BE2C (cell line): ENCODE measurements around the gene ALKBH2.

ENCODE experiments used
- DNase-seq: peaks from one replicate; pipeline ENCODE4 v3.0.0-alpha.2; 2020
- H3K27me3 ChIP-seq: fragments of 250-450 bp; sonication (Bioruptor Pico); 2 replicates; pipeline ENCODE4 v1.5.1; 2020; ENCODE audit warnings: mild to moderate bottlenecking
- H3K36me3 ChIP-seq: fragments of 250-450 bp; sonication (Bioruptor Pico); 2 replicates; pipeline ENCODE4 v1.5.1; 2020; ENCODE audit warnings: mild to moderate bottlenecking
- H3K4me1 ChIP-seq: fragments of 250-450 bp; sonication (Bioruptor Pico); 2 replicates; pipeline ENCODE4 v1.5.1; 2020
- H3K4me3 ChIP-seq: 2 replicates; pipeline ENCODE4 v1.5.1; 2011; ENCODE audit warnings: low read depth, low read length
- H3K9me3 ChIP-seq: fragments of 250-450 bp; sonication (Bioruptor Pico); 2 replicates; pipeline ENCODE4 v1.5.1; 2020
- CTCF ChIP-seq: IDR thresholded peaks from 2 replicates; pipeline ENCODE4 v1.5.1; 2012; ENCODE audit warnings: mild to moderate bottlenecking, low read depth, low read length

Gene ALKBH2

DNA sequence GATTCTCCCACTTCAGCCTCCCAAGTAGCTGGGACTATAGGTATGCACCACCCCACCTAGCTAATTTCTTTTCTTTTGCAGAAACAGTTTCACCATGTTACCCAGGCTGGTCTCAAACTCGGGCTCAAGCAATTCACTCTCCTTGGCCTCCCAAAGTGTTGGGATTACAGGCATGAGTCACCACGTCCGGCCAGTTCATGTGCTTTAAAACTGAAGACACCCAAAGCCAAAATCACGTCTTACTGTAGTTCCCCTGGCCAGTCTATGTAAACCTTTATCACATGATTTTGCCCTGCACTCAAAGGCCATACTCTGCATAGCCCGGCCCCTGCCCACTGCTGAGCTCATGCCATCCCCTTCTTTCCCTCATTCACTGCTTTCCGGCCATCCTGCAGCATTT is 4.5 kb downstream of the ALKBH2 start:
- Histone ChIP-seq H3K27me3 (no peaks in the 10 kb centered on the region), H3K9me3 (no peaks in the 10 kb centered on the region), H3K4me1 (no peaks in the 10 kb centered on the region), H3K36me3 (peaks cover 50% of the 10 kb centered on the region), H3K4me3 (no peak overlapping the region)
- no peak for DNase-seq
- TF ChIP-seq CTCF: no peak

DNA sequence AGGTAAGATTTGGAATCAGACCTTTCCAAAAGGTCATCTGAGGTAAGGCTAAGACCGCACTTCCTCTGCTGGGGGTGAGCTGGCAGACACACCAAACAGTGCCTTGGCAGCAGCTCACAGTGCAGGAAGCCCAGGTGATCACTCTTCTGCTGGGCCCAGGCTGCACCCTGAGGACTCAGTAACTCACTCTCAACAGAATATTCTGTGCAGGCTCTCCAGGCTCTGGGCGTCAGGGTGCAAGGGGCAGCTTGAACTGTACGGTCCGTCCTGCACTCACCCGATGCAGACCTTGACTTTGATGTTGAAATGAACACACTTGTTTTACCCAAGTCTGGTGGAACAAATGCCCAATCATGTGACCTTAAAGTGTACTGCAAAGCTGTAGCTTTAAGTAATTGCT is 6.0 kb downstream of the ALKBH2 start:
- no peak for DNase-seq
- H3K27me3 ChIP-seq: no peaks in the 10 kb centered on the region
- no peak overlapping the region for H3K4me3 ChIP-seq
- H3K9me3 ChIP-seq: no peaks in the 10 kb centered on the region
- peaks cover 56% of the 10 kb centered on the region for H3K36me3 ChIP-seq
- no peak for TF ChIP-seq CTCF
- no peaks in the 10 kb centered on the region for H3K4me1 ChIP-seq

- H3K27me3 ChIP-seq: no peaks in the 10 kb centered on the region
- no peak for TF ChIP-seq CTCF
- no peaks in the 10 kb centered on the region for H3K9me3 ChIP-seq
- DNase-seq: no peak
- H3K36me3 ChIP-seq: peaks cover 46% of the 10 kb centered on the region
- no peaks in the 10 kb centered on the region for H3K4me1 ChIP-seq
- H3K4me3 ChIP-seq: no peak overlapping the region
Observed at GRCh38 chr12:109085590-109085989, 7.7 kb downstream of the ALKBH2 start.

DNA sequence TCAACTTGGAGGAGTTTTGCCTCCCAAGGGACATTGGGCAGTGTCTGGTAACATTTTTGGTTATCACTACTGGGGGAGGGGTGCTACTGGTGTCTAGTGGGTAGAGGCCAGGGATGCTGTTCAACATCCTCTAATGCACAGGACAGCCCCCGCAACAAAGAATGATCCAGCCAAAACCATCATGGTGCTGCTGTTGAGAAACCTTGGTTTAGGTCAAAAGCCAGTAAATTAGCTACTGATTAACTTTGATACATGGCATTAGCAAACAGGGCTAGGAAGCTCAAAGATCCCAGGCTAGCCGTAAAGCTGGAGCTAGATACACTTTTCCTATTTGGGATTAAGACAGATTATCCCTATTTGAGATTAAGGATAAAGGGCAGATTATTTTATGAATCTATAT is 8.8 kb downstream of the ALKBH2 start:
- no peaks in the 10 kb centered on the region for H3K4me1 ChIP-seq
- TF ChIP-seq CTCF: no peak
- no peaks in the 10 kb centered on the region for H3K27me3 ChIP-seq
- no peak for DNase-seq
- peaks cover 39% of the 10 kb centered on the region for H3K36me3 ChIP-seq
- H3K4me3 ChIP-seq: no peak overlapping the region
- H3K9me3 ChIP-seq: no peaks in the 10 kb centered on the region

DNA sequence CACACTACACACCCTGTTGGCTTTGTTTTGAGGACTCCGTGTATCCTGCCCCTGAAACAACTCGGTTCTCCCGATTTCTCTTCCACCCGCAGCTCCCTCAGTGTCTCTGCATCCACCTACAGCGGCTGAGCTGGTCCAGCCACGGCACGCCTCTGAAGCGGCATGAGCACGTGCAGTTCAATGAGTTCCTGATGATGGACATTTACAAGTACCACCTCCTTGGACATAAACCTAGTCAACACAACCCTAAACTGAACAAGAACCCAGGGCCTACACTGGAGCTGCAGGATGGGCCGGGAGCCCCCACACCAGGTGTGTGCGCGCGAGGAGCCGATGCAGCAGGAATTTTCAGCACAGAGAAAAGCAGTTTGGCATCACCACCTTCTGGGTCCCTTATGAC is 10.5 kb downstream of the ALKBH2 start:
- Histone ChIP-seq H3K4me1 (no peaks in the 10 kb centered on the region), H3K4me3 (no peak overlapping the region), H3K36me3 (peaks cover 27% of the 10 kb centered on the region), H3K27me3 (no peaks in the 10 kb centered on the region), H3K9me3 (no peaks in the 10 kb centered on the region)
- DNase-seq: no peak
- TF ChIP-seq CTCF: no peak

- Histone ChIP-seq H3K9me3 (no peaks in the 10 kb centered on the region), H3K27me3 (no peaks in the 10 kb centered on the region), H3K36me3 (peaks cover 12% of the 10 kb centered on the region), H3K4me1 (no peaks in the 10 kb centered on the region), H3K4me3 (no peak overlapping the region)
- no peak for DNase-seq
- TF ChIP-seq CTCF: no peak
Observed at GRCh38 chr12:109074866-109075265, 18.4 kb downstream of the ALKBH2 start.
